HEK293T (cell line): ENCODE measurements around the gene TOMM22.

Experiments used
- CTCF ChIA-PET: fragments of 350-600 bp; formaldehyde crosslinking; extraction: SDS; loops from one replicate; lab custom pipeline; 2021; ENCODE audit warnings: antibody characterized with exemption, inconsistent platforms; lab: Yijun Ruan, JAX
- POLR2A ChIA-PET: fragments of 350-600 bp; formaldehyde crosslinking; extraction: SDS; loops from one replicate; lab custom pipeline; 2020; ENCODE audit warnings: antibody characterized with exemption, inconsistent platforms; lab: Yijun Ruan, JAX
- DNase-seq: peaks from one replicate; pipeline ENCODE4 v3.0.0; 2012; ENCODE audit warnings: mixed read lengths; ENCODE audit errors: extremely low spot score
- ARNT ChIP-seq: fragments of 450-650 bp; IDR thresholded peaks from 2 replicates; pipeline ENCODE4 v1.6.1; 2017; ENCODE audit warnings: mild to moderate bottlenecking
- BHLHE40 ChIP-seq: fragments of 450-650 bp; IDR thresholded peaks from 2 replicates; pipeline ENCODE4 v1.6.1; 2016; ENCODE audit warnings: mild to moderate bottlenecking, moderate library complexity, borderline replicate concordance
- CTBP1 ChIP-seq: fragments of 450-650 bp; IDR thresholded peaks from 2 replicates; pipeline ENCODE4 v1.6.1; 2016; ENCODE audit warnings: borderline replicate concordance
- ELF4 ChIP-seq: fragments of 450-650 bp; IDR thresholded peaks from 2 replicates; pipeline ENCODE4 v1.6.1; 2017; ENCODE audit warnings: antibody characterized with exemption
- FOXA1 ChIP-seq: fragments of 450-650 bp; IDR thresholded peaks from 2 replicates; pipeline ENCODE4 v1.6.1; 2016; ENCODE audit warnings: mild to moderate bottlenecking
- FOXK2 ChIP-seq: fragments of 450-650 bp; IDR thresholded peaks from 2 replicates; pipeline ENCODE4 v1.6.1; 2016; ENCODE audit warnings: mild to moderate bottlenecking
- FOXM1 ChIP-seq: fragments of 450-650 bp; IDR thresholded peaks from 2 replicates; pipeline ENCODE4 v1.6.1; 2017; ENCODE audit warnings: mild to moderate bottlenecking, borderline replicate concordance
- HDGF ChIP-seq: fragments of 450-650 bp; IDR thresholded peaks from 2 replicates; pipeline ENCODE4 v1.6.1; 2017; ENCODE audit warnings: antibody characterized with exemption, borderline replicate concordance
- L3MBTL2 ChIP-seq: fragments of 450-650 bp; conservative IDR thresholded peaks from 2 replicates; pipeline ENCODE4 v1.6.1; 2016; ENCODE audit warnings: mild to moderate bottlenecking
- LEF1 ChIP-seq: fragments of 450-650 bp; IDR thresholded peaks from 2 replicates; pipeline ENCODE4 v1.6.1; 2017; ENCODE audit warnings: mild to moderate bottlenecking, borderline replicate concordance
- NFRKB ChIP-seq: fragments of 450-650 bp; IDR thresholded peaks from 2 replicates; pipeline ENCODE4 v1.6.1; 2016; ENCODE audit warnings: mild to moderate bottlenecking, moderate library complexity
- PKNOX1 ChIP-seq: fragments of 450-650 bp; IDR thresholded peaks from 2 replicates; pipeline ENCODE4 v1.6.1; 2016
- SP1 ChIP-seq: fragments of 450-650 bp; IDR thresholded peaks from 2 replicates; pipeline ENCODE4 v1.6.1; 2017
- SUZ12 ChIP-seq: fragments of 450-650 bp; IDR thresholded peaks from 2 replicates; pipeline ENCODE4 v1.6.1; 2016; ENCODE audit warnings: mild to moderate bottlenecking
- TARDBP ChIP-seq: fragments of 450-650 bp; IDR thresholded peaks from 2 replicates; pipeline ENCODE4 v1.6.1; 2016
- ZNF384 ChIP-seq: fragments of 450-650 bp; IDR thresholded peaks from 2 replicates; pipeline ENCODE4 v1.6.1; 2016

Gene TOMM22

DNA sequence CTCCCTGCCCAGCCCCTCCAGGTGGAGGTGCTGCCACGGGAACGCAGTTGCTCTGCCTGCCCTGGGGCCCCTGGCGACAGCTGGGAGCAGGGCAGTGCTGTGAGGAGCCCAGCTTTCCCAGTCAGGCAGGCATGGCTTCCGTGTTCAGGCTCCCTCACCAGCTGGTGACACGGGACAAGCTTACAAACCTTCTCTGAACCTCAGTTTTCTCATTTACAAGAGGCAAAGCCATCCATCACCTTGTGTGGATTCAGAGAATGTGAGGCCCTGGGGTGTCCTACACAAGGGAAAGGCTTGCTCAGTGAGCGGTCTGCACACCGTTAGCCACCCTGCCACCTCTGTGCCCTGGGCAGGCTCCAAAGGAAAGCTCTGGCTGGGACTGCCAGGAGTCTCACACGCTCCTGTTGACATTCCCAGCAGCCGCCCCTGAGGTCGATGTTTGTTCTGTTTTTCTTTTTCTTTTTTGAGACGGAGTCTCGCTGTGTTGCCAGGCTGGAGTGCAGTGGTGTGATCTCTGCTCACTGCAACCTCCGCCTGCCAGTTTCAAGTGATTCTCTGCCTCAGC, 50.6 kb downstream of the TOMM22 start:
- ChIA-PET CTCF (interaction anchor here (0.6 to 2.8 kb wide), 4 partner anchors 10 to 1623 kb away, joined by 3 to 12 read pairs (median 7); no protein-coding TSS in a partner anchor), POLR2A (interaction anchor here (1.0 to 1.9 kb wide), 5 partner anchors 9 to 587 kb away, joined by 3 to 6 read pairs (median 4); partner anchors contain the start of gene RPL3)
- TF ChIP-seq ARNT = no peak
- TF ChIP-seq BHLHE40 = no peak
- no peak for TF ChIP-seq ELF4
- no peak for TF ChIP-seq FOXM1
- TF ChIP-seq SP1 = no peak
- TF ChIP-seq SUZ12 = no peak
- no peak for TF ChIP-seq L3MBTL2
- TF ChIP-seq FOXA1 = no peak
- TF ChIP-seq PKNOX1 = no peak
- no peak for TF ChIP-seq ZNF384
- TF ChIP-seq CTBP1 = no peak
- TF ChIP-seq TARDBP = no peak
- TF ChIP-seq FOXK2 = no peak
- TF ChIP-seq HDGF = no peak
- TF ChIP-seq LEF1 = no peak
- no peak for TF ChIP-seq NFRKB
- no peak for DNase-seq

GRCh38 chr22:38733329-38733723, 51.6 kb downstream of the TOMM22 start:
- TF ChIP-seq HDGF = 0 out of 2 replicates have a peak, but pooled peaks have one; percentile 2
- no peak for TF ChIP-seq NFRKB
- no peak for TF ChIP-seq TARDBP
- CTCF ChIA-PET = interaction anchor here (0.6 to 2.8 kb wide), 6 partner anchors 9 to 35 kb away, joined by 3 to 12 read pairs (median 6); no protein-coding TSS in a partner anchor
- DNase-seq = peak; percentile 79
- POLR2A ChIA-PET = interaction anchor here (1.0 to 1.9 kb wide), 5 partner anchors 8 to 586 kb away, joined by 3 to 6 read pairs (median 4); partner anchors contain the start of gene RPL3

- TF ChIP-seq PKNOX1 = no peak
- no peak for TF ChIP-seq BHLHE40
- TF ChIP-seq SUZ12 = no peak
- TF ChIP-seq SP1 = no peak
- no peak for TF ChIP-seq LEF1
- no peak for TF ChIP-seq ARNT
- TF ChIP-seq ZNF384 = no peak
- no peak for TF ChIP-seq FOXK2
- no peak for TF ChIP-seq L3MBTL2
- TF ChIP-seq CTBP1 = no peak
- TF ChIP-seq TARDBP = no peak
- TF ChIP-seq FOXA1 = no peak
- no peak for TF ChIP-seq NFRKB
- no peak for TF ChIP-seq ELF4
- no peak for TF ChIP-seq FOXM1
- no peak for TF ChIP-seq HDGF
- POLR2A ChIA-PET = interaction anchor here (1.5 kb wide), 2 partner anchors 9 to 35 kb away, joined by 4 read pairs; no protein-coding TSS in a partner anchor
- CTCF ChIA-PET = interaction anchor here (0.6 to 2.8 kb wide), 7 partner anchors 8 to 35 kb away, joined by 3 to 12 read pairs (median 6); no protein-coding TSS in a partner anchor
- no peak for DNase-seq
Measured at GRCh38 chr22:38733724-38734381, 52.1 kb downstream of the TOMM22 start.

- no peak for TF ChIP-seq NFRKB
- TF ChIP-seq FOXM1 = no peak
- TF ChIP-seq CTBP1 = no peak
- no peak for TF ChIP-seq L3MBTL2
- no peak for TF ChIP-seq SP1
- ChIA-PET POLR2A (interaction anchor here (1.5 kb wide), 1 partner anchor 8 kb away, joined by 4 read pairs; no protein-coding TSS in a partner anchor), CTCF (interaction anchor here (0.6 to 2.8 kb wide), 5 partner anchors 8 to 34 kb away, joined by 3 to 10 read pairs (median 6); no protein-coding TSS in a partner anchor)
- no peak for DNase-seq
Measured at GRCh38 chr22:38734421-38735100, 52.8 kb downstream of the TOMM22 start.
